ENCODE measurements around the gene DOK1. TPM values are rescaled to one million over a fixed set of nuclear protein-coding genes. Genes with fewer than 3 reads are reported as not detected.

Gene DOK1
- total and polyA plus RNA-seq, 10 donors, result 19.9 to 59.1 (median 39.7) TPM

DNA sequence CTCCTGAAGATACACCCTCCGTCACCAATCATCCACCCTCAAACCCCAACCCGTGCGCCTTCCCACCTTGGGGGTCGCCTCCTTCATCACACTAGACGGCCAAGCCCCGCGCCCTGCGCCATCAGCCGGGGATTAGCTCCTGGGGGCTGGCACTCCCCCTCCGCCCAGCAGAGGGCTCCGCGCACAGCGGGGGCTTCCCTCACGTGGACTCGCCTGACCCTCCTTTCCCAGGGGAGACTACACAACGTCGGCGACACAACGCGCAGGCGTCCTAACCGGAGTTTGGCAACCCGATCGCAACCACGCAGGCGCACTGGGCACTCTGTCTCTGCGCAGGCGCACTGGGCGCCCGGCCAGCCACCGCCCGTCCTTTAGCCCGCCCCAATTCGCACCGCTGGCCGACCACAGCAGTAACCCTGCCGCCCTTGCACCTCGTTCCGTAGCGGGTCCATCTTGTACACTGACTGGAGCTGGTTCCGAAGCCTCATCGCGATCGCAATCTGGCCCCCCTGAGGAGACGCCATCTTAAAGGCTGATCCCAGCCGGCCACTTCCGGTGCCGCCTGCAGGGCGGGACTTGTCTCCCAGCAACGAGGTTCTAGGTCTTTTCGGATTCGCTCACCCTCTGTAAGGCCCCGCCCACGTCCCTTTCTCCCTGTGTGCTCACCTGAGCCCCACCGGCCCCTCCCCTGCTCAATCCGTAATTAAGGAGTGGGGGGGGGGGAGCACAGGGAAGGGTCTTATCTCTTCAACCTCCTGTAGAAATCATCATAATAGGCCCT, 47.2 kb upstream of the DOK1 start, which contains the start of gene PCGF1:
Gene PCGF1, minus strand, starts transcription at position 551 of the 781 bp plus-strand sequence. Its CDS starts 27 bp downstream, at position 524.
- WGBS, 5 donors, result 0 to 2% (median 1%) methylated on average over 51 to 56 of the region's 56 CpGs
- H3K27me3 ChIP-seq (replicated peaks in 1 of 7), result peaks cover 0 to 46% (median 21%) of the 10 kb centered on the region in 7 donors

GRCh38 chr2:74507926-74508520, 46.5 kb upstream of the DOK1 start:
- H3K27ac ChIP-seq, result peak overlapping the region; percentile 97 to 100 (median 99)
- peaks cover 2 to 46% (median 25%) of the 10 kb centered on the region in 7 donors for H3K27me3 ChIP-seq (replicated peaks in 1 of 7)
- H3K4me1 ChIP-seq, result peaks cover 19 to 51% (median 47%) of the 10 kb centered on the region in 6 donors
- WGBS, 5 donors, result 14 to 17% (median 15%) methylated on average over 29 to 38 of the region's 38 CpGs
- TF ChIP-seq POLR2A (IDR thresholded peaks at IDR 0.05) (no peak), CTCF (IDR thresholded peaks at IDR 0.05 in 8 of 11, conservative IDR thresholded peaks at IDR 0.05 in 3 of 11) (no peak), POLR2AphosphoS5 (IDR thresholded peaks at IDR 0.05) (no peak)
- peak; percentile 88 for DNase-seq
- intact Hi-C loops (cut with DNase I; ENCODE audit: low total_unique reads), result no loop called here
- no peaks in the 10 kb centered on the region for H3K9me3 ChIP-seq
- H3K36me3 ChIP-seq, result peaks cover 0 to 23% (median 16%) of the 10 kb centered on the region in 6 donors
- peak overlapping the region; percentile 60 to 90 (median 62) for H3K4me3 ChIP-seq

More for the DNA sequence above, 47.2 kb upstream of the DOK1 start, which contains the start of gene PCGF1:
- DNase-seq, result peak; percentile 98
- H3K4me3 ChIP-seq, result peak within 1 kb of the TSS; percentile 60 to 90 (median 62)
- H3K27ac ChIP-seq, result peak within 1 kb of the TSS; percentile 97 to 100 (median 99)
- intact Hi-C loops (cut with DNase I; ENCODE audit: low total_unique reads), result no loop called here
- no peaks in the 10 kb centered on the region for H3K9me3 ChIP-seq
- peaks cover 0 to 23% (median 16%) of the 10 kb centered on the region in 6 donors for H3K36me3 ChIP-seq
- peaks cover 19 to 57% (median 54%) of the 10 kb centered on the region in 6 donors for H3K4me1 ChIP-seq
- no peak for TF ChIP-seq POLR2A (IDR thresholded peaks at IDR 0.05)
- peak; percentile 90 to 93 (median 92) for TF ChIP-seq POLR2AphosphoS5 (IDR thresholded peaks at IDR 0.05)
- peak; percentile 36 to 78 (median 64) for TF ChIP-seq CTCF (IDR thresholded peaks at IDR 0.05 in 8 of 11, conservative IDR thresholded peaks at IDR 0.05 in 3 of 11)

GRCh38 chr2:74510272-74510671, 44.2 kb upstream of the DOK1 start:
- peaks cover 0 to 11% (median 7%) of the 10 kb centered on the region in 6 donors for H3K36me3 ChIP-seq
- H3K27ac ChIP-seq, result no peak overlapping the region
- intact Hi-C loops (cut with DNase I; ENCODE audit: low total_unique reads), result no loop called here
- peaks cover 27 to 51% (median 46%) of the 10 kb centered on the region in 6 donors for H3K4me1 ChIP-seq
- H3K4me3 ChIP-seq, result no peak overlapping the region
- TF ChIP-seq POLR2AphosphoS5 (IDR thresholded peaks at IDR 0.05), result no peak
- no peak for TF ChIP-seq CTCF (IDR thresholded peaks at IDR 0.05 in 8 of 11, conservative IDR thresholded peaks at IDR 0.05 in 3 of 11)
- no peak for TF ChIP-seq POLR2A (IDR thresholded peaks at IDR 0.05)
- H3K27me3 ChIP-seq (replicated peaks in 1 of 7), result peaks cover 14 to 55% (median 46%) of the 10 kb centered on the region in 7 donors
- no peaks in the 10 kb centered on the region for H3K9me3 ChIP-seq
- WGBS, 5 donors, result 80 to 92% (median 89%) methylated on average over 4 of the region's 4 CpGs
- DNase-seq, result no peak
